CD14-positive monocyte (primary cell): ENCODE measurements around the gene SMIM10L1. TPM values are rescaled to one million over a fixed set of nuclear protein-coding genes. Genes with fewer than 3 reads are reported as not detected.
A peak's percentile ranks its signal among the peaks of the same experiment; 100 is the strongest.

Source experiments
- DNase-seq, 3 donors: peaks; one replicate each; pipeline ENCODE4 v3.0.0-alpha.2; 2011 to 2022
- H2AFZ ChIP-seq: 2 replicates; pipeline ENCODE4 v1.6.0; 2012; ENCODE audit warnings: mild to moderate bottlenecking, low read depth, low read length, inconsistent platforms; ENCODE audit not compliant: insufficient read depth, poor library complexity, severe bottlenecking
- H3K27ac ChIP-seq, 2 donors: 1 replicate in 1 of 2; 2 replicates in 1 of 2; pipeline ENCODE4 v1.5.1; 2012 to 2013; ENCODE audit warnings: low read length in 2 of 2, control low read depth in 1 of 2, inconsistent platforms in 1 of 2, low read depth in 1 of 2, mild to moderate bottlenecking in 1 of 2
- H3K27me3 ChIP-seq, 2 donors: one replicate each; pipeline versions ENCODE4 v1.6.0 to v1.6.1; 2011 to 2013; ENCODE audit warnings: low read length in 2 of 2; ENCODE audit not compliant: control insufficient read depth in 2 of 2, insufficient read depth in 2 of 2
- H3K36me3 ChIP-seq, 2 donors: replicated peaks in 1 of 2; 1 replicate in 1 of 2; 2 replicates in 1 of 2; pipeline versions ENCODE4 v1.5.1 to v1.6.1; 2012 to 2013; ENCODE audit warnings: low read length in 2 of 2, control low read depth in 1 of 2, inconsistent platforms in 1 of 2, mild to moderate bottlenecking in 1 of 2; ENCODE audit not compliant: insufficient read depth in 2 of 2, control insufficient read depth in 1 of 2
- H3K4me1 ChIP-seq, 2 donors: 1 replicate in 1 of 2; 2 replicates in 1 of 2; pipeline versions ENCODE4 v1.5.1 to v1.6.1; 2012 to 2013; ENCODE audit warnings: low read length in 2 of 2, control low read depth in 1 of 2, inconsistent platforms in 1 of 2, mild to moderate bottlenecking in 1 of 2, moderate library complexity in 1 of 2; ENCODE audit not compliant: insufficient read depth in 2 of 2, control insufficient read depth in 1 of 2
- H3K4me2 ChIP-seq: replicated peaks from 2 replicates; pipeline ENCODE3; 2012; ENCODE audit warnings: low read length, moderate library complexity, mild to moderate bottlenecking; ENCODE audit not compliant: poor library complexity, severe bottlenecking; ENCODE audit errors: extremely low read depth
- H3K4me3 ChIP-seq, 3 experiments: fragments of 200-600 bp in 1 of 3; sonication (generic) in 1 of 3; replicated peaks in 1 of 3; 1 replicate in 2 of 3; 2 replicates in 1 of 3; pipeline ENCODE4 v1.5.1; 2011 to 2013; ENCODE audit warnings: low read length in 3 of 3, mild to moderate bottlenecking in 3 of 3, control low read depth in 2 of 3, low read depth in 2 of 3, inconsistent platforms in 1 of 3, moderate library complexity in 1 of 3
- H3K79me2 ChIP-seq: 2 replicates; pipeline ENCODE4 v1.6.0; 2012; ENCODE audit warnings: mild to moderate bottlenecking, control low read depth, inconsistent platforms, low read length, moderate library complexity; ENCODE audit not compliant: insufficient read depth
- H3K9ac ChIP-seq: 2 replicates; pipeline ENCODE4 v1.6.0; 2017; ENCODE audit warnings: low read length, mild to moderate bottlenecking; ENCODE audit not compliant: insufficient read depth, poor library complexity, severe bottlenecking
- H3K9me3 ChIP-seq, 2 donors: replicated peaks in 1 of 2; 1 replicate in 1 of 2; 2 replicates in 1 of 2; pipeline versions ENCODE4 v1.5.1 to v1.6.1; 2012 to 2013; ENCODE audit warnings: low read length in 2 of 2, control low read depth in 1 of 2; ENCODE audit not compliant: control insufficient read depth in 1 of 2, insufficient read depth in 1 of 2
- H4K20me1 ChIP-seq: 2 replicates; pipeline ENCODE4 v1.6.0; 2012; ENCODE audit warnings: mild to moderate bottlenecking, low read length, control low read depth, moderate library complexity; ENCODE audit not compliant: insufficient read depth
- H3K27ac Mint-ChIP-seq, 7 donors: one replicate each; pipeline ENCODE4 v1.8.0; 2020; ENCODE audit warnings: mild to moderate bottlenecking in 7 of 7, mixed read lengths in 7 of 7, moderate library complexity in 6 of 7, inconsistent platforms in 2 of 7
- H3K27me3 Mint-ChIP-seq, 3 donors: one replicate each; pipeline ENCODE4 v1.8.0; 2021 to 2022; ENCODE audit warnings: low read depth in 3 of 3, mild to moderate bottlenecking in 3 of 3, mixed read lengths in 3 of 3, moderate library complexity in 3 of 3, inconsistent platforms in 1 of 3
- H3K36me3 Mint-ChIP-seq, 2 donors: one replicate each; pipeline ENCODE4 v1.8.0; 2020; ENCODE audit warnings: mixed read lengths in 2 of 2, inconsistent platforms in 1 of 2, mild to moderate bottlenecking in 1 of 2
- H3K4me1 Mint-ChIP-seq: one replicate; pipeline ENCODE4 v1.8.0; 2020; ENCODE audit warnings: mild to moderate bottlenecking, mixed read lengths
- H3K4me3 Mint-ChIP-seq, 2 donors: one replicate each; pipeline ENCODE4 v1.8.0; 2020; ENCODE audit warnings: mild to moderate bottlenecking in 2 of 2, mixed read lengths in 2 of 2, moderate library complexity in 1 of 2
- H3K9me3 Mint-ChIP-seq, 7 donors: one replicate each; pipeline ENCODE4 v1.8.0; 2020 to 2022; ENCODE audit warnings: mixed read lengths in 7 of 7, mild to moderate bottlenecking in 6 of 7, moderate library complexity in 6 of 7, inconsistent platforms in 2 of 7
- CTCF ChIP-seq: fragments of 200-600 bp; IDR thresholded peaks from one replicate; pipeline ENCODE4 v1.8.0; 2022; ENCODE audit warnings: antibody characterized with exemption, mild to moderate bottlenecking
- WGBS: methylation state at CpG from one replicate; pipeline ENCODE4 v1.1.5; 2013; ENCODE audit warnings: missing lambda C conversion rate; ENCODE audit not compliant: insufficient coverage; 5-methylcytosine and 5-hydroxymethylcytosine counted together
- intact Hi-C, 2 donors: fragments of 100-400 bp; cut with micrococcal nuclease; formaldehyde crosslinking; loops; one replicate each; pipeline versions ENCODE4 v1.15.0 to v1.15.1; 2023
- polyA plus RNA-seq, 3 donors: library from polyadenylated mRNA; depleted of rRNA in 1 of 3; unstranded in 2 of 3; stranded (reverse) in 1 of 3; fragments of 300-500 nt in 2 of 3; fragments of >200 nt in 1 of 3; fragmentation: Illumina TruSeq in 2 of 3; gene quantifications; 1 replicate in 2 of 3; 2 replicates in 1 of 3; pipeline ENCODE4 v1.2.3, GENCODE V29; 2012 to 2021

The SMIM10L1 gene
- polyA plus RNA-seq, 3 donors: 1.4 to 7.8 (median 7.3) TPM

GRCh38 chr12:11150832-11151231 lies 20.2 kb upstream of the SMIM10L1 start:
- H3K27me3 Mint-ChIP-seq: no peaks in the 10 kb centered on the region
- H4K20me1 ChIP-seq: no peaks in the 10 kb centered on the region
- no peak for TF ChIP-seq CTCF
- H3K27ac ChIP-seq: no peak overlapping the region
- H3K4me1 ChIP-seq: no peaks in the 10 kb centered on the region
- H3K4me3 Mint-ChIP-seq: no peak overlapping the region
- peaks cover 4 to 13% (median 10%) of the 10 kb centered on the region in 7 donors for H3K9me3 Mint-ChIP-seq
- peaks cover 9% of the 10 kb centered on the region in 2 donors for H3K9me3 ChIP-seq
- DNase-seq: no peak
- no peaks in the 10 kb centered on the region for H3K27me3 ChIP-seq
- H3K4me2 ChIP-seq: no peak overlapping the region
- no peak overlapping the region for H3K9ac ChIP-seq
- peaks cover 11 to 17% of the 10 kb centered on the region in 2 donors for H3K36me3 Mint-ChIP-seq
- H2AFZ ChIP-seq: no peak overlapping the region
- H3K36me3 ChIP-seq: peaks cover 0 to 5% of the 10 kb centered on the region in 2 donors
- H3K4me3 ChIP-seq: no peak overlapping the region
- WGBS: 50% methylated on average over 1 of the region's 1 CpG
- peak overlapping the region in 1 of 7 donors; percentile 55 for H3K27ac Mint-ChIP-seq
- peaks cover 3% of the 10 kb centered on the region for H3K4me1 Mint-ChIP-seq
- intact Hi-C loops: no loop called here
- peaks cover 28% of the 10 kb centered on the region for H3K79me2 ChIP-seq

- Histone ChIP-seq H3K27ac (no peak overlapping the region), H3K9ac (no peak overlapping the region), H3K4me3 (no peak overlapping the region), H2AFZ (no peak overlapping the region), H3K4me2 (no peak overlapping the region), H3K79me2 (peaks cover 43% of the 10 kb centered on the region), H4K20me1 (no peaks in the 10 kb centered on the region), H3K27me3 (no peaks in the 10 kb centered on the region), H3K4me1 (no peaks in the 10 kb centered on the region), H3K9me3 (peaks cover 10 to 21% of the 10 kb centered on the region in 2 donors), H3K36me3 (peaks cover 0 to 5% of the 10 kb centered on the region in 2 donors)
- intact Hi-C loops: no loop called here
- H3K4me1 Mint-ChIP-seq: peaks cover 3% of the 10 kb centered on the region
- peak overlapping the region in 1 of 7 donors; percentile 63 for H3K27ac Mint-ChIP-seq
- WGBS: no CpG with 5 or more reads among the region's 2 CpGs
- TF ChIP-seq CTCF: no peak
- peaks cover 10 to 17% (median 14%) of the 10 kb centered on the region in 7 donors for H3K9me3 Mint-ChIP-seq
- peaks cover 11 to 25% of the 10 kb centered on the region in 2 donors for H3K36me3 Mint-ChIP-seq
- H3K4me3 Mint-ChIP-seq: no peak overlapping the region
- DNase-seq: no peak
- no peaks in the 10 kb centered on the region for H3K27me3 Mint-ChIP-seq
These were observed 18.3 kb upstream of the SMIM10L1 start for GRCh38 chr12:11152725-11153124.
